ENCODE data around the gene ABLIM3. TPM values are rescaled to one million over a fixed set of nuclear protein-coding genes. Genes with fewer than 3 reads are reported as not detected.

Gene ABLIM3
- total and polyA plus RNA-seq, 9 of the 15 experiments (the other 6 are each of a cell fraction or from before 2014, with no cell fraction given) = 0.03 to 0.38 (median 0.11) TPM

DNA sequence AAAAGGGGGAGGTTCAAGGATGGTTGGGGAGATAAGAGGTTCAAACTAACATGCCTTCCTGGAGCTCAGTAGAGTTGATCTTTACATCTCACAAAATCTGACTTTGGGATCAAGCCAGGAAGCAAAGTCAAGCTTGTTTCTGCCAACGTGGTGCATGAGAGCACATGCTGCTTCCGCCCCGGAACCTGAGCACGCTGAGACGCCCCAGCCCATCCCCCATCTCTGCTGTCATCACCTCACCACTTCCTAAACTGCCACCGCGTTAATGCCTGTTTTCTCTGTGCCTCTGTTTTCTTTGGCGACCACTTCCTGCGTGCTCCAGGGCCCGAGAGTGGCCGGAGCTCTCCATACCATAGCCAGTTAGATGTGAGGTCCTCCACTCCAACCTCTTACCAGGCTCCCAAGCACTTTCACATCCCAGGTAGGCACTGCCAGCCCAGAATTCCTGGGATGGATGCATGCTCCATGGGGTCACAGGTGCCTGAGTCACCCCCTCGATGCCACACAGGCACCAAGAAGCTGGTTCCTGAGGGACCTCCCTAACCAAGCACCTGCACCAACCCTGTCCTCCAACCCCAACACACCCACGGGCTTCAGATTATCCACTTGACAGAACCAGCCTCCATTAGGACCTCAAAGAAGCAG, 99.2 kb downstream of the ABLIM3 start (continued):
- TF ChIP-seq, protein P1, sequence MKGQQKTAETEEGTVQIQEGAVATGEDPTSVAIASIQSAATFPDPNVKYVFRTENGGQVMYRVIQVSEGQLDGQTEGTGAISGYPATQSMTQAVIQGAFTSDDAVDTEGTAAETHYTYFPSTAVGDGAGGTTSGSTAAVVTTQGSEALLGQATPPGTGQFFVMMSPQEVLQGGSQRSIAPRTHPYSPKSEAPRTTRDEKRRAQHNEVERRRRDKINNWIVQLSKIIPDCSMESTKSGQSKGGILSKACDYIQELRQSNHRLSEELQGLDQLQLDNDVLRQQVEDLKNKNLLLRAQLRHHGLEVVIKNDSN (CRISPR knock-in tag; IDR thresholded peaks at IDR 0.05) = no peak
- TF ChIP-seq, protein P2, sequence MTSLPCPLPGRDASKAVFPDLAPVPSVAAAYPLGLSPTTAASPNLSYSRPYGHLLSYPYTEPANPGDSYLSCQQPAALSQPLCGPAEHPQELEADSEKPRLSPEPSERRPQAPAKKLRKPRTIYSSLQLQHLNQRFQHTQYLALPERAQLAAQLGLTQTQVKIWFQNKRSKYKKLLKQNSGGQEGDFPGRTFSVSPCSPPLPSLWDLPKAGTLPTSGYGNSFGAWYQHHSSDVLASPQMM (CRISPR knock-in tag; IDR thresholded peaks at IDR 0.05) = no peak
- TF ChIP-seq, protein P3, sequence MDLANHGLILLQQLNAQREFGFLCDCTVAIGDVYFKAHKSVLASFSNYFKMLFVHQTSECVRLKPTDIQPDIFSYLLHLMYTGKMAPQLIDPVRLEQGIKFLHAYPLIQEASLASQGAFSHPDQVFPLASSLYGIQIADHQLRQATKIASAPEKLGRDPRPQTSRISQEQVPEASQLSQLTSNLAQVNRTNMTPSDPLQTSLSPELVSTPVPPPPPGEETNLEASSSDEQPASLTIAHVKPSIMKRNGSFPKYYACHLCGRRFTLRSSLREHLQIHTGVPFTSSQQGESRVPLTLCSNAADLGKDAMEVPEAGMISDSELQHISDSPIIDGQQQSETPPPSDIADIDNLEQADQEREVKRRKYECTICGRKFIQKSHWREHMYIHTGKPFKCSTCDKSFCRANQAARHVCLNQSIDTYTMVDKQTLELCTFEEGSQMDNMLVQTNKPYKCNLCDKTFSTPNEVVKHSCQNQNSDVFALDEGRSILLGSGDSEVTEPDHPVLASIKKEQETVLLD (IDR thresholded peaks at IDR 0.05) = no peak
- TF ChIP-seq ZNF507 (tag; conservative IDR thresholded peaks at IDR 0.05) (no peak), ZNF431 (CRISPR knock-in tag; IDR thresholded peaks at IDR 0.05) (no peak), MCM3 (IDR thresholded peaks at IDR 0.05) (no peak), SOX6 (IDR thresholded peaks at IDR 0.05) (no peak), CHD1 (IDR thresholded peaks at IDR 0.05; ENCODE audit: low read length) (no peak), SIX5 (IDR thresholded peaks at IDR 0.05; ENCODE audit: borderline replicate concordance in 1 of 2, insufficient read depth in 1 of 2, low read depth in 1 of 2, low read length in 2 of 2) (no peak), ZNF644 (tag; IDR thresholded peaks at IDR 0.05; ENCODE audit: low read depth) (no peak)
- TF ChIP-seq, protein P4, sequence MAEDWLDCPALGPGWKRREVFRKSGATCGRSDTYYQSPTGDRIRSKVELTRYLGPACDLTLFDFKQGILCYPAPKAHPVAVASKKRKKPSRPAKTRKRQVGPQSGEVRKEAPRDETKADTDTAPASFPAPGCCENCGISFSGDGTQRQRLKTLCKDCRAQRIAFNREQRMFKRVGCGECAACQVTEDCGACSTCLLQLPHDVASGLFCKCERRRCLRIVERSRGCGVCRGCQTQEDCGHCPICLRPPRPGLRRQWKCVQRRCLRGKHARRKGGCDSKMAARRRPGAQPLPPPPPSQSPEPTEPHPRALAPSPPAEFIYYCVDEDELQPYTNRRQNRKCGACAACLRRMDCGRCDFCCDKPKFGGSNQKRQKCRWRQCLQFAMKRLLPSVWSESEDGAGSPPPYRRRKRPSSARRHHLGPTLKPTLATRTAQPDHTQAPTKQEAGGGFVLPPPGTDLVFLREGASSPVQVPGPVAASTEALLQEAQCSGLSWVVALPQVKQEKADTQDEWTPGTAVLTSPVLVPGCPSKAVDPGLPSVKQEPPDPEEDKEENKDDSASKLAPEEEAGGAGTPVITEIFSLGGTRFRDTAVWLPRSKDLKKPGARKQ (CRISPR knock-in tag; IDR thresholded peaks at IDR 0.05) = no peak
- TF ChIP-seq, protein P5, sequence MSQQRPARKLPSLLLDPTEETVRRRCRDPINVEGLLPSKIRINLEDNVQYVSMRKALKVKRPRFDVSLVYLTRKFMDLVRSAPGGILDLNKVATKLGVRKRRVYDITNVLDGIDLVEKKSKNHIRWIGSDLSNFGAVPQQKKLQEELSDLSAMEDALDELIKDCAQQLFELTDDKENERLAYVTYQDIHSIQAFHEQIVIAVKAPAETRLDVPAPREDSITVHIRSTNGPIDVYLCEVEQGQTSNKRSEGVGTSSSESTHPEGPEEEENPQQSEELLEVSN (IDR thresholded peaks at IDR 0.05; ENCODE audit: borderline replicate concordance in 1 of 2, extremely low read depth in 1 of 2, insufficient read depth in 1 of 2, insufficient read length in 1 of 2, low read depth in 1 of 2, low read length in 1 of 2, poor library complexity in 1 of 2, severe bottlenecking in 1 of 2) = peak in 1 of 2 experiments; percentile 35

All from K562 (cell line).